NCI-H2081 (cell line): Measurements from ENCODE around the gene EXOC3L4.
A peak's percentile ranks its signal among the peaks of the same experiment; 100 is the strongest.
"Not testable (repeated sequence)": the region's sequence is repeated elsewhere in the genome, so short reads cannot be mapped to it uniquely, and the experiment has no call there.

ENCODE experiments used
- DNase-seq, 2 experiments: peaks; one replicate each; lab custom pipeline; 2025; lab: John Stamatoyannopoulos, UW

Gene EXOC3L4

DNA sequence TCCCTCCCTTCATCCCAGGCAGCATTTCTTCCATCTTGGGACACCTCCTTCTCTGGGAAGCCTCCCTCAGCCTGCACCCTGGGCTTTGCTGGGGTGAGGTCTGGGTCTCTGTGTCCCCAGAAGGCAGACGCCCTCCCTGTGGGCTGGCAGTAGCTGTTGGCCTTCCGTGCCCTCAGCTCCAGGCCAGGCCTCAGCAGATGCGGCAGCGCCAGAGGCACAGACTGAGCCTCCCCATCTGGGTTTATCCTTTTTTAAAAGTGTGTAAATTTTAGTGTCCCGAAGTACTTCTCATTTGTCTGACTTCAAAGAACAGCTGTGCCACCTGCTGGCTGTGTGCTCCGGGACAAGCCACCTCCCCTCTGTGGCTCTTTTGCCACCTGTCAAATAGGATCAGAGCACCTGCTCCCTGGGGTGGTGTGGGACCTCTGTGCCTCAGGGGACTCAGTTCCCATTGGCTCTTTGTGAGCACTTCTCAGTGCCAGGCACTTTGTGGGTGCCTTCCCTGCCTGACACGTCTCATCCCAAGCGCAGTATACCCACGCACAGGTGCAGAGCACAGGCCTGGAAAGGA, 11.1 kb downstream of the EXOC3L4 start:
- DNase-seq = peak in 1 of 2 experiments; percentile 45

DNA sequence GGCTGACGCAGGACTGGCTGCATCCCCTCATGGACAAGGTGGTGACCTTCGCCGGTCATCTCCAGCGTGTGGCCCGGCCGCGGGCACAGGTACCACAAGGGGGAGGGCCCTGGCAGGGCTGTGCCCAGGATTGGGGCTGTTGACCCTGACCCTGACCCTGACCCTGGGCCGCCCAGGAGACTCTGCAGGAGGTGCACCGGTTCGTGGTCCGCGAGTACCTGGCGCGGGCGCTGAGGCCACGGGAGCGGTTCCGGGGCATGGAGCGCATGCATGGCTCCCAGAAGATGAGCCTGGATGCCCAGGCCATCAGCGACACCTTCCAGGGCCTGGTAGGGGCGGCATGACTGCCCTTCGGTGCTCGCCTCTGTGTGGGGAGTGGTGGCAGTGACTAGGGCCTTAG, 12.9 kb downstream of the EXOC3L4 start:
- DNase-seq = no peak

DNA sequence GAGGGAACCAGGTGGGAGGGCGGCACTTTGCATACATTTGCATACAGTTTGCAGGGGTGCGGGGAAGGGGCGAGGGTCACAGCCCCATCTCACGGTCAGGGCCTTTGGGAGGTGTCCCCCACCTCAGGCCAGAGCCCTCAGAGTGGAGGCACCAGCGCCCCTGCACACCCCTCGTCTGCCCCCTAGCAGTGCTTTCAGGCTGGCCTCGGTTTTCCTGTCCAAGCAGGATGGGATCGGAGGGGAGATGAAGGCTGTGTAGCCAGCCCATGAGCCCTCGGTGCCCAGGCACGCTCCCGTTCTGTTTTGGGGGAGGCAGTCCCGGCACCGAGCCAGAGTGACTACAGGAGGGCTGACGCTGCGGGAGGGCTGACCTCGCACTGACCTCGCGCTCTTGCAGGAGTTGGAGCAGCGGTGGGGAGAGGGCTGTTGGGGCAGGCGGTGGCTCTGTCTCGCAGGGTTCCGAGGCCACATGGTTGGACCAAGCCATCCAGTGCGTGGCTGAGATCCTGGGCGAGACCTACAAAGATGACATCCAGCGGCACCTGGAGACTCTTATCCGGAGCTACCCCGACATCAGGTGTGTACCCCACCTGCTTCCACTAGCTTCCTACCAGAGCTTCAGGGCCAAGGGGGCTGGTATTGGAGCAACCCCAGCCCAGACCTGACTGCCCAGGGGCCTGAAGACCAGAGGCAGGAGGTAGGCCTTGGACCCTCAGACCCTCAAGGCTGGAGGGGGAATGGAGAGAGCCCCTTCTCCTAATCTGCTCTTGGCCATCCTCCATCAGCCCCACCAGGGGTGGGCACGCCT, 13.6 kb downstream of the EXOC3L4 start:
- no peak for DNase-seq

DNA sequence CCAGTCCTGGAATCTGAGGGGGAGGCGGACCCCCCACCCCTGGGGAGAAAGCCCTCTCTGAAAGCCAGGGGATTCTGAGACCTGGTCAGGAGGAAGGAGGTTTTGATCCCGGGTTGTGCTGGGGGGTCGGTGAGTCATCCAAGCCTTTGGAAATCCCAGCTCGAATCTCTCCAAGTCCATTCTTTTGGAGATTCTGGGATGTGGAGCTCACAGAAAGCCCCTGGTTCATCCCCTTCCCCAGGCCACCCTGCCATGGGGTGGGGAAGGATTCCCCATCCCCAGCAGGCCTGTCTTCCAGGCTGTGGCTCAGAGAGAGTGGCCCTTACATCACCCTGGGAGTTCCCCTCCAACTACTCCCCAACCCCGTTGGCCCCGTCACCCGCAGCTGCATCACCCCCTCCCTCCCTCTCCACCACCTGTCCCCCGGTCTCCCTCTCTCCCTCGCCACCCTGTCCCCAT, 14.3 kb downstream of the EXOC3L4 start:
- DNase-seq = no peak

DNA sequence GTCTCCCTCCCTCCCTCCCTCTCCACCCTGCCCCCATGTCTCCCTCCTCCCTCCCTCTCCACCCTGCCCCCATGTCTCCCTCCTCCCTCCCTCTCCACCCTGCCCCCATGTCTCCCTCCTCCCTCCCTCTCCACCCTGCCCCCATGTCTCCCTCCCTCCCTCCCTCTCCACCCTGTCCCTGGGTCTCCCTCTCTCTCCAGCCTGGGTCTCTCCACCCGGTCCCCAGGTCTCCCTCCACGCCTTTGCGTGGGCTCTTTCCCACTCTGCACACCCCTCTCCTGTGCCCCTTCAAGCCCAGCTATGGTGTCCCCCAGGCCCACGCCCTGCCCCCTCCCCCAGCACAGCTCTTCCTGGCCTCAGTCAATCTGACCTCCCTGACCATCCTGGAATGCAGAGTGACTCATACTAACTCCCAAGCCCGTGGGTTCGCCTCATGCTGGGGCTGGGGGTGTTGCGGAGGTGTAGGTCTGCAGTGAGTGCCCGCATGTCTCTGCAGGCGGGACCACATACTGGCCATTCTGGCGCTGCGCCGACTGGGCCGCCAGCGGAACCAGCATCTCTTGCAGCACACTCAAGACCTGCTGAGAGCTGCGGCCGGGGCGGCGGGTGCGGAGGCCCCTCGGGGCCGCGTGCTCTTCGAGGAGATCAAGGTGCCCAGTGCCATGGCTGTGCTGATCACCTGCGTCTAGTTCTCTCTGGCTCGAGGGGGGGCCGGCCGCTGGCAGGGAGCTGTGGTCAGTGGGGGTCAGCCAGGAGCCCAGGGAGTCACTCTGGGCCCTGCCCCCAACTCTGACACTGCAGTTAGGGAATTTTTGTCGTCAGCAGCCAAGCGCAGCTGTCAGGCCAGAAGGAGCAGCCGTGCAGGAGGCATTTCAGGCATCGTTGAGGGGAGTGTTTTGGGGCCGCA, 15.3 kb downstream of the EXOC3L4 start:
- no peak for DNase-seq

DNA sequence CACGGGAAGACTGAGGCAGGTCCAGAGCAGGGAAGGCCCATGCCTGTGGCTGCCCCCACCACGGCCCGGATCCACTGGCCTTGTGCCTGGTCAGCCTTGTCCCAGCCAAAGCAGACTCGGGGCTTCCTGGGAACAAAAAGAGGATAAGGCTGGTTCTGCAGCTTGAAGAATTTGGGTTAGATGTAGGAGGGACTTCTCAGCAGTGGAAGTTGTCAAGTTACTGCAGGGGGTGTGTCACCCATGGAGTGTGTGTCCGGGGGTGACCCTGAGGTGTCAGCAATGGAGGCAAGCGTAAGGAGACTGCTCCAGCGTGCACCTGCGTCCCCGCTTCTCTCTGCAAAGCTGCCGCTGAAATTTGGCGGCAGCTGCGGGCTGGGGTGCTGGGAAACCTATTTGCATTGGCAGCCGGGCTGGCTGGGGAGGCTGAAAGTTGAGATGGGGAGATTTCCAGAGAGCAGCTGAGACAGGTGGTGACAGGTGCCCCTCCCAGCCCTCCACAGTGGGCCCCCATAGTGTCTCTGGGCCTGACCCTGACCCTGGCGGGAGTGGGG, 16.2 kb downstream of the EXOC3L4 start:
- no peak for DNase-seq

DNA sequence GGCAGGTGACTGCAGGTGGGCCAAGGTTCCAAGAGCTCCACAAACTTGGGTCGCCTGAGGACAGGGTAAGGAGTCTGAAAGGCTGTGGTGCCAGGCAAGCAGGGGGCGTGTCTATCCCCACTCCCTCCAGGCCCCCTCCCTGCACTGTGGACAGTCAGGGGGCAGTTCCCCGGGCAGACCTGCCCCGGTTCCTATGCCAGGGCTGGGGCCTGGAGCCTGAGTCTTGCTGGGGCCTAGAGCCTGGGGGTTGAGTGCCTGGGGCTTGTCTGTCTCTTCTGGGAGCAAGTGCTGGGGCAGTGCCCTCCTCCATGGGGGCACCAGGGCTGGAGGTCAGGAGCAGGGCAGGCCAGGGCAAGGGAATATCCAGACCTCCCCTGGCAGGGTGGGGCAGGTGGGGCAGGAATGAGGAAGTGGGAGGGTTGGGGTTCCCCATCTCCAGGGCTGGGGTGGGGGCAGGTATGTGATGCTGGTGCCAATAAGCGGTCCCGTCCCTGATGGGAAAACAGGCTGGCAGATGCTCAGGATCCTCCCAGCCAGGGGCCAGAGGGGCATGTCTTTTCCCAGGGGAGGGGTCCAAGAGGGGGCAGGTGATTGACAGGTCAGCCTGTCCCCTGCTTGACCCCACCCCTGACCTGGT, 16.8 kb downstream of the EXOC3L4 start:
- DNase-seq = no peak

DNA sequence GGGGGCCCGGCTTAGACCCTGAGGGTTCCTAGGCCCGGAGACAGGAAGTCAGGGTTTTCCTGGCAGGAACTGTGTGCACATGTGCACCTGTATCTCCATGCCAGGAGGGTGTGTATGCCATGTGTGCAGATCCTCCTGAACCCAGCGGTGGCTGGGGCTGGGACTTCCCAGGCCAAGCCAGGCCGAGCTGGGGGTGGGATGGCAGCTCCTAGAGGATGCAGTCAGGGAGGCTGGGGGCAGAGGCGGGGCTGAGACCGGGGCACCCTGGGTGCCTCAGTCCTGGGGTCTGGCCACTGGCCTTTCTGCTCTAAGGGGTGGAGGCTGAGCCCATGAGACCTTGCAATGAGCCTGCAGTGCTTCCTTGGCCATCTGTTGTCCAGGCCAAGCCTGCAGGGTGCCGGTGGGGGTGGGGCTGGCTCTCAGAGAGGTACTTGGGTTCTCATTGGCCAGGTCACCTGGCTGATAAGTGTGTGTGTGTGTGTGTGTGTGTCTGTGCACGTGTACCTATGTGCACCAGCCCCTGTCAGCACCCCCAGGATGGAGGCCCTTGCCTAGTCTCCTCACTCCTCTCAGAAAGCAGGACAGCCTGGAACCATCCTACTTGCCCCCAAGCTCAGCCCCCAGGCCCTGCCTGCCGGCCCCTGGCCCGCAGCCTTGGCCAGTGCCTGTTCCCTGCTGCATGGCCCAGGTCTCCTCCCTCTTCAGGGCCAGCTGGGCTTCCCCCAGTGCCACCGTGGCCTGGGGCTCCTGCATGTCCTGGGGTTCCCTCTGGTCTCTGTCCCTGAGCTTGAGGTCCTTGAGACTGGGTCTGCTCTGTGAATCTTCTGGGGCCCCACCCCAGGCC, 18.1 kb downstream of the EXOC3L4 start:
- DNase-seq = no peak

DNA sequence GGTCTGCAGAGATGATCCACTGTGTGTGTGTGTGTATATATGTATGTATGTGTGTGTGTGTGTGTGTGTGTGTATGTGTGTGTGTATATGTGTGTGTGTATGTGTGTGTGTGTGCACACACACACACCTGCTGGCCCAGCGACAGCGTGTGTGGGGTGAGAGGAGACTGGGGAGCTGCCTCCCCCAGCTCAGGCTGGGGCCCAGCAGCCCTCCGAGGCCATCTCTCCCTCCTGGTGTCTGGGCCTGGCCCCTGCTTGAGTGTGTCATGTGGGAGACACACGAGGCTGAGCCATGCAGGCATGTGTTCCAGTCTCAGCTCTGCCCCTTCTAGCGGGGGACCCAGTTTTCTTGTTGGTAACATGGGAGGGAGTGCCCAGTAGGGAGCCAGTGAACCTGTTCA, 18.8 kb downstream of the EXOC3L4 start:
- DNase-seq = no peak

DNA sequence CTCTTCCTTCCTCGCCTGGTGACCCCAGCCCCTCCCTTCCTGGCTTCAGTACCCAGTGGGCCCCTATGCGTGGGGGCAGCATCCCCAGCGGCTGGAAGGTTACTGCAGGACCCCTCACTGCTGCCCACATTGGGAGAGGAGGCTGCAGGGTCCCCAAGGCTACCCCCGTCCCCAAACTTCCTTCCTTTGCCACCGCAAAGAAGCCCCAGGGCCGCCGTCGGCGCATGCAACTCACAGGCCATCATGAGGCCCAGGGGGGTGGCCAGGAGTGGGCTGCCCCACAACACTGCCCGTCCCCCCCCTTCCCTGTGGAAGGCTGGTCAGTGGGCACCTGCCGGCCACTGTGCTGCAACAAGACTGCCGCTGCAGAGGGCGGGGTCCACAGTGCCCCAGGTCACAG, 19.2 kb downstream of the EXOC3L4 start:
- no peak for DNase-seq

DNA sequence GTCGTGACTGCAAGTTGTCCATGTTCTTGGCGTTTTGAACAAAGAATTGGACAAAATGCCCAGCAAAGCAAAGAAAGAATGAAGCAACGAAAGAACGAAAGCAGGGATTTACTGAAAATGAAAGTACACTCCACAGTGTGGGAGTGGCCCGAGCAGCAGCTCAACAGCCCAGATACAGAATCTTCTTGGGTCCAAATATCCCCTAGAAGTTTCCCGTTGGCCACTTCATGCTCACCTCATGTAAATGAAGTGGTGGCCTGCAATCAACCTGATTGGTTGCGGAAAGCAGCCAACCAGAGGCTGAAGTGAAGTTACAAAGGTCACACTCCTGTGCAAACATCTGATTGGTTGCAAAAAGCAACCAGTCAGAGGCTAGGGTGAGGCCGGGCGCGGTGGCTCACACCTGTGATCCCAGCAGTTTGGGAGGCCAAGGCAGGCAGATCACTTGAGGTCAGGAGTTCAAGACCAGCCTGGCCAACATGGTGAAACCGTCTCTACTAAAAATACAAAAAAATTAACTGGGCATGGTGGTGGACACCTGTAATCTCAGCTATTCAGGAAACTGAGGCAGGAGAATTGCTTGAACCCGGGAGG, 20.7 kb downstream of the EXOC3L4 start:
- DNase-seq = not testable (repeated sequence)

DNA sequence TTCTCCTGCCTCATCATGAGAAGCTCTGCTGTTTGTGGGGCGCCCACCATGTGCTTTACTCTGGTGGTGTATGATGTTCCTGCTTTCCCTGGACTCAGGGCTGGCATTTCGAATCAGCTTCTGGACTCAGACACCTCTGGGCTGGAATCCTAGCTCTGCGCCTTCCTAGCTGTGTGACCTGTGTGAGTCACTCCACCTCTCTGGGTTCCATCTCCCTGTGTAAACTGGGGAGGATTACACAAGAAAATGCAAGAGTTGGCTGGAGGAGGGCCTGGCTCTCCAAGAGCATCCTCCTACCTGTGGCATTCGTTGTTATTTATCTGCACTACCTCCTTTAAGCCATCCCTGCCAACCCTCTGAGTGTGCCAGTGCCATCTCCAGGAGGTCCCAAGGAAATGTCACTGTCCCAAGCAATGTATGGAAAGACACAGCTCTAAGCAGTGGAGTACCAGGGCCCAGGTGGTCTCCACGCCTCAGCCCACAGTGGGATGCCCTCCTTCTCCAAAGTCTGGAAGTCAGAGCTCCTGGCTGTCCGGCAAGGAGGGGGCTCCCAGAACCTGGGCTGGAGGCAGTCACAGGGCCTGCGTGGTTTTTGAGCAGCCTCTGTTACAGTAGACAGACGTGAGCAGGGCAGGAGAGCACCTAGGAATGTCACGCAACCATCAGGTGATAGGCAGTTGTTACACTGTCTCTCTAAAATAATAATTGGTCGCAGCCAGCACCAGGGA, 21.5 kb downstream of the EXOC3L4 start:
- no peak for DNase-seq

DNA sequence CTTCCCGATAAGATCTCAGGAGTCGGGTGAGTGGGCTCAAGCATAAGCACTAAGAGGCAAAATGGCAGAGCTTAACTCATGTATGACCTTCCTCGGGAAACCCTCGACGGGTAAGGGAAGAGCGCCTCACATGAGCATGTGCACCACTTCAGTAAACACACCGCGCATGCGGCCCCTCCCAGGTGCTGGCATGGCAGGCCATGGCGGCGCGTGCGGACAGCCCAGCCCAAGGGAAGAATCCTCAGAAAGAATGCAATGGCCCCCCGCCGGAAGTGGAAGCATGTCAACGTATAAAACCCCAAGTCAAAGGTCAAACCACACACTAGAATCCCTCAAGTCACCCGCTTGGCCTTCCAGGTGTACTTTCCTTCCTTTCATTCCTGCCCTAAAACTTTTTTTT, 22.1 kb downstream of the EXOC3L4 start:
- DNase-seq = no peak

DNA sequence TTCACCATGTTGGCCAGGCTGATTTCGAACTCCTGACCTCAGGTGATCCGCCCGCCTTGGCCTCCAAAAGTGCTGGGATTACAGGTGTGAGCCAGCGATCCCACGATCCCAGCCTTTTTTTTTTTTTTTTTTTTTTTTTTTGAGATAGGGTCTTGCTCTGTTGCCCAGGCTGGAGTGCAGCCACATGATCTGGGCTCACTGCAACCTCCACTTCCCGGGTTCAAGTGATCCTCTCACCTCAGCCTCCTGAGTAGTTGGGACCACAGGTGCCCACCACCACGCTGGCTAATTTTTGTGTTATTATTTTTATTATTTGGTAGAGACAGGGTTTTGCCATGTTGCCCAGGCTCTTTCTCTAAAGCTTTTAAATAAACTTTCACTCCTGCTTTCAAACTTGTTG, 23.0 kb downstream of the EXOC3L4 start:
- DNase-seq = not testable (repeated sequence)

DNA sequence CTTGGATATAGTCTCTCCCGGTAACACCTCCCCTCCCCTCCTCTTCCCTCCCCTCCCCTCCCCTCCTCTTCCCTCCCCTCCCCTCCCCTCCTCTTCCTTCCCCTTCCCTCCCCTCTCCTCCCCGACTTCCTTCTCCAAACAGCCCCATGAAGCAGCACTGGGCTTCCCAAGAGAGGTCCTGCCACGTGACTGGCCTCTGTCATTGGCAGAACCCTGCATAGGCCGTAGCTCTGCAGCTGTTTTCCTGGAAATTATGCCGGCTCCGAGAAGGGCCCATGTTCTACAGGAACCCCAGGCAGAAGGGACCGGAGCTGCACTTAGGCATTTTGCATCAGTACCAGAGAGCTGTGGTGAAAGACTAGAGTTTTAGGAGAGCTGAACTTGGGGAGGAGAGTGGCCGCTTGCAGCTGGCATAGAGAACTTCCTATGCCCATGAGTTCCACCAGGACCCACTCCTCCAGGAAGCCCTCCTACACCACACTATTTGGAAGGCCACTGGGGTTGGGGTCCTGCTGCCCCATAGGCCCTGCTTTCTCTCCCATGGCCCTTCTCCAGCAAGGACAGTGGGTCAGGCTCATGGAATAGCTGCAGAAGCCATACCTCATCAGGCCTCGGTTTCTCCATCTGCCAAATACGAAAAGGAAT, 23.6 kb downstream of the EXOC3L4 start:
- DNase-seq = no peak

DNA sequence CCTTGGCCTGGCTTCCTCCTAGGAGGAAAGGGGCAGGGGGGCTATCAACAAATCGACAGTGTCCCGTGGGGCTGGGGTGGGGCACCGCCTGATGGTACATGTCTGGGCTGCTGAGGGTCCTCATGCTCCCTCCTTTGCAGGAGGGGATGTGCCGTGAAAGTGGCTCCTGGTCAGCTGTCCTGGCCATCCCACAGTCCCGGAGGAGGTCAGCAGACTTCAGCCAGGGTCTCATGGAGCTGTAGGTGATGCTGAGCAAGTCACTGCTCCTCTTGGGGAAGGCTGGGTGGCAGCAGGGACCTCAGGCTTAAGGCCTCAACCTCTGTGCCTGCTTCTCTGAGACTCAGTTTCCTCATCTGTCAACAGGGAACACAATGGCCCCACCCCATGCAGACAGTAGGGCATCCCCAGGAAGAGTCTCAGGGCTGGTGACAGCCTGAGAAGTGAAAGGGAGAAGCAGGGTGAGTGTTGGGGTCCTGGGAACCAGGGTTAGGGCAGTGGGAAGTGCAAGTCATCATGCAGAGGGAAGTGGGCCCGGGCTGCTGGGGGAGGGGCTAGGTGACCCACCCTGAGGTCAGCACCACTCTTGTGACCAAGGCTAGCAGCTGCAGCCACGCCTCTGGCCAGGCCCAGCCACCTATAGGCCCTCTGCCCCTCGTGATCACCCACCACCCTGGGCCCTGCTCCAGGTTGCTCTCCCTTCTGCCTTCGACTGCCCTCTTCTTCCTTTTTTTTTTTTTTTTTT, 24.3 kb downstream of the EXOC3L4 start:
- DNase-seq = no peak

DNA sequence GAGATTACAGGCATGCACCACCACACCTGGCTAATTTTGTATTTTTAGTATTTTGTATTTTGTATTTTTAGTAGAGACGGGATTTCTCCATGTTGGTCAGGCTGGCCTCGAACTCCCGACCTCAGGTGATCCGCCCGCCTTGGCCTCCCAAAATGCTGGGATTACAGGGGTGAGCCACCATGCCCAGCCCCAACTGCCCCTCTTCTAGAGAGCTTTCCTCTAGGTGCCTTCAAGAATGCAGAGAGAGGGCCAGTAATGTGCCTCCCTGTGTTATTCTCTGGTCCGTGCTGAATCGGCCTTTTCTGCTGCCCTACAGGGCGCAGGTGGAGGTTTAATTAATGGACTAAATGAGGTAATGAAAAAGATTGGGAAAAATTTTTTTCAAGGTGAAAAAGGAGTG, 25.0 kb downstream of the EXOC3L4 start:
- not testable (repeated sequence) for DNase-seq

DNA sequence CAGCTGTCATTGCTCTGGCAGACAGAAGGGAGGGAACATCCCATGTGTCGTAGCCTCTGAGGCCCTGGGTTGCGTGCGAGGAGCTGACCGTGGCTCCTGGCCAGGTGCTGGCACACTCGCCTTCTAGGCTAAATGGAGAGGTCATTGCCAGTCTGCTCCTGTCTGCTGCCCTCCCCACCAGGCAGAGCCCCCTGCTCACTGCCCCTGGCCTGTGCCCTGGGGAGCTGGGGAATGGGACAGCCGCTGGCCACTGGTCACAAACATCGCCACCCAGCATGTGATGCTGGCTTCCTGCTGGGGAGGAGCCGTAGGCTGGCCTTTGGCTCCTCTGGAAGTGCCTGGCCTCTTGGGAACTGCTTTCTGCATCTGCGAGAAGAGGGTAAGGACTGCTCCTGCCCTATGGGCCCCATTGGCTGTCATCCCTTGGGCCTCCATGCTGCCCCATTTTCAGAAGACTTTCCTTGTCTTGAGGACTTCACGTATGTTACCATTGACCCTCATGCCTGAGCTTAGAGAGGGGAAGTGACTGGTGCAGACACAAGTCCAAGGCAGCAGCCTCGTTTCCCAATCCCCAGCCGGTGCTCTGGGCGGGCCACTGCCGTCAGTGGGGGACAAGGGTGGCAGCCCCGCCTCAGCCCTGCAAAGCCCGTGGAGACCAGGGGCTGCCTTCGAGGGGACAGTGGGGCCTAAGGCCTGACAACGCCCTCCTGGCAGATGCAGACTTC, 26.8 kb downstream of the EXOC3L4 start:
- DNase-seq = no peak
